ENCODE results near the gene MTMR12. TPM values are rescaled to one million over a fixed set of nuclear protein-coding genes. Genes with fewer than 3 reads are reported as not detected.

The MTMR12 gene, protein sequence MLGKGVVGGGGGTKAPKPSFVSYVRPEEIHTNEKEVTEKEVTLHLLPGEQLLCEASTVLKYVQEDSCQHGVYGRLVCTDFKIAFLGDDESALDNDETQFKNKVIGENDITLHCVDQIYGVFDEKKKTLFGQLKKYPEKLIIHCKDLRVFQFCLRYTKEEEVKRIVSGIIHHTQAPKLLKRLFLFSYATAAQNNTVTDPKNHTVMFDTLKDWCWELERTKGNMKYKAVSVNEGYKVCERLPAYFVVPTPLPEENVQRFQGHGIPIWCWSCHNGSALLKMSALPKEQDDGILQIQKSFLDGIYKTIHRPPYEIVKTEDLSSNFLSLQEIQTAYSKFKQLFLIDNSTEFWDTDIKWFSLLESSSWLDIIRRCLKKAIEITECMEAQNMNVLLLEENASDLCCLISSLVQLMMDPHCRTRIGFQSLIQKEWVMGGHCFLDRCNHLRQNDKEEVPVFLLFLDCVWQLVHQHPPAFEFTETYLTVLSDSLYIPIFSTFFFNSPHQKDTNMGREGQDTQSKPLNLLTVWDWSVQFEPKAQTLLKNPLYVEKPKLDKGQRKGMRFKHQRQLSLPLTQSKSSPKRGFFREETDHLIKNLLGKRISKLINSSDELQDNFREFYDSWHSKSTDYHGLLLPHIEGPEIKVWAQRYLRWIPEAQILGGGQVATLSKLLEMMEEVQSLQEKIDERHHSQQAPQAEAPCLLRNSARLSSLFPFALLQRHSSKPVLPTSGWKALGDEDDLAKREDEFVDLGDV
- 10 to 100 TPM; 26.3 to 42.2 (median 30.7) TPM for total RNA-seq
- polyA plus RNA-seq = 1 to 10 TPM; 6.8 to 8.4 (median 7.8) TPM
- long read RNA-seq, donor 1, full-length matches to known transcripts = 1 of 1 reads
- long read RNA-seq, donor 1, partial matches to known transcripts = 0 of 1 reads
- long read RNA-seq, donor 1, other reads (novel, unspliced or antisense) = 0 of 1 reads
- long read RNA-seq, donor 2 = 0 reads

DNA sequence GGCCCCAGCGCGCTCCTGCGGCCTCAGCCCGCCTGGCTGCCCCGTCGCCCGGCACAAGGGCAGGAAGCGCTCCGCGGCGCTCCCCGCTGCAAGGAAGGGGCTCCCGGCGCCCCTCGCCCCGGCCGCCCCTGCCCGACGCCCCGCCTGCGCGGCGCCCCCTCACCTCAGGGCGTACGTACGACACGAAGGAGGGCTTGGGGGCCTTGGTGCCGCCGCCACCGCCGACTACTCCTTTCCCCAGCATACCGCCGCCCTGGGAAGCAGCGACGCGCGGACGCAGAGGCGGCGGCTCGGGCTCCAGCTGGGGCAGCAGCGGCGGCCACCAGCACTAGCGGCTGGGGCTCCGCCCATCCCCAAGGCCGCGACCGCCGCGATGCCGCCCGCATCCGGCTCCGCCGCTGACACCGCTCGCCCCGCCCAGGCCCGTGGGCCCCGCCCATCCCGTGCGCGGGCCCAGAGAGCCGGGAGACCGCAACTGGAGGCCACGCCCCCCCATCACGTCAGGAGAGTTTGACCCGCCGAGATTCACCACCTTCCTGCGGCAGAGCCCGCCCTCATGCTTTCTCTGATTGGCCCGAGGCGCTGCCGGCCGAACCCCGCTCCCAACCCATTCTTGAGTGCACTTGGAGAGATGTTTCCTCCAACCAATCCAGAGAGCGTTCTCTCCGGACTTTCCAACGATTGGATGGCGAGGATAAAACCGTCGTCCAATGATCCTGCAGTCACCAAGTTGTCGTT lies at the start of gene MTMR12:
TSS of gene MTMR12 (minus strand) at position 345 of the 738 bp plus-strand sequence. CDS start at position 244, 101 bp downstream.
- TF ChIP-seq, protein P1, sequence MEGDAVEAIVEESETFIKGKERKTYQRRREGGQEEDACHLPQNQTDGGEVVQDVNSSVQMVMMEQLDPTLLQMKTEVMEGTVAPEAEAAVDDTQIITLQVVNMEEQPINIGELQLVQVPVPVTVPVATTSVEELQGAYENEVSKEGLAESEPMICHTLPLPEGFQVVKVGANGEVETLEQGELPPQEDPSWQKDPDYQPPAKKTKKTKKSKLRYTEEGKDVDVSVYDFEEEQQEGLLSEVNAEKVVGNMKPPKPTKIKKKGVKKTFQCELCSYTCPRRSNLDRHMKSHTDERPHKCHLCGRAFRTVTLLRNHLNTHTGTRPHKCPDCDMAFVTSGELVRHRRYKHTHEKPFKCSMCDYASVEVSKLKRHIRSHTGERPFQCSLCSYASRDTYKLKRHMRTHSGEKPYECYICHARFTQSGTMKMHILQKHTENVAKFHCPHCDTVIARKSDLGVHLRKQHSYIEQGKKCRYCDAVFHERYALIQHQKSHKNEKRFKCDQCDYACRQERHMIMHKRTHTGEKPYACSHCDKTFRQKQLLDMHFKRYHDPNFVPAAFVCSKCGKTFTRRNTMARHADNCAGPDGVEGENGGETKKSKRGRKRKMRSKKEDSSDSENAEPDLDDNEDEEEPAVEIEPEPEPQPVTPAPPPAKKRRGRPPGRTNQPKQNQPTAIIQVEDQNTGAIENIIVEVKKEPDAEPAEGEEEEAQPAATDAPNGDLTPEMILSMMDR (IDR thresholded peaks at IDR 0.05 in 8 of 11, conservative IDR thresholded peaks at IDR 0.05 in 3 of 11) = peak in 2 of 11 experiments; percentile 19 to 24
- peak; percentile 88 to 93 (median 92) for TF ChIP-seq POLR2AphosphoS5 (IDR thresholded peaks at IDR 0.05)
- TF ChIP-seq POLR2A (IDR thresholded peaks at IDR 0.05) = peak in 2 of 3 donors; percentile 82 to 93
- intact Hi-C loops (cut with DNase I; ENCODE audit: low total_unique reads) = no loop called here
- Histone ChIP-seq H3K36me3 (no peaks in the 10 kb centered on the region), H3K9me3 (no peaks in the 10 kb centered on the region), H3K27ac (peak within 1 kb of the TSS; percentile 91 to 99 (median 98)), H3K27me3 (replicated peaks in 1 of 7) (no peaks in the 10 kb centered on the region), H3K4me3 (peak within 1 kb of the TSS; percentile 53 to 91 (median 82)), H3K4me1 (peaks cover 19 to 54% (median 42%) of the 10 kb centered on the region in 6 donors)
- 0 to 1% (median 1%) methylated on average over 6 to 83 of the region's 83 CpGs for WGBS, 5 donors
- DNase-seq = peak; percentile 100

DNA sequence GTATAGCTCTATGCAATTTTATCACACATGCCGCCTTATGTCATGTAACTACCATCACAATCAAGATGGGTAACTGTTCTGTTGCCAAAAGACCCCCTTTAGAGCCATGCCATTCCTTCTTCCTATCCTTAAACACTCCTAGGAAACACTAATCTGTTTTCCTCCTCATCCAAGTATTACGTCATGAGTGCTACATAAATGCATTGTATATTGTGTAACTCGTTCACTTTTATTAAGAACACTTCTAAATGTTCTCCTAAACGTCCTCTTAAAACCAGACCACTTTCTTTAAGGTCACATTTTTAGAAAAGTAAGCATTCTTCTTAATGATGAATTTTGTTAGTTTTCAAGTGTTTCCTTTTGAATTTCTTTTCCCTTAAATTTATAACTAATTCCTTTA lies 49.8 kb upstream of the MTMR12 start:
- intact Hi-C loops (cut with DNase I; ENCODE audit: low total_unique reads) = no loop called here
- no peak for DNase-seq
- no peaks in the 10 kb centered on the region for H3K9me3 ChIP-seq
- peaks cover 2 to 96% (median 50%) of the 10 kb centered on the region in 6 donors for H3K36me3 ChIP-seq
- H3K27ac ChIP-seq = no peak overlapping the region
- 85 to 89% (median 87%) methylated on average over 4 of the region's 4 CpGs for WGBS, 5 donors
- TF ChIP-seq POLR2A (IDR thresholded peaks at IDR 0.05) (no peak), POLR2AphosphoS5 (IDR thresholded peaks at IDR 0.05) (no peak)
- TF ChIP-seq, protein P1 (IDR thresholded peaks at IDR 0.05 in 8 of 11, conservative IDR thresholded peaks at IDR 0.05 in 3 of 11) = no peak
- H3K4me3 ChIP-seq = no peak overlapping the region
- H3K4me1 ChIP-seq = no peaks in the 10 kb centered on the region
- no peaks in the 10 kb centered on the region for H3K27me3 ChIP-seq (replicated peaks in 1 of 7)

- no peak overlapping the region for H3K27ac ChIP-seq
- H3K4me1 ChIP-seq = no peaks in the 10 kb centered on the region
- no peaks in the 10 kb centered on the region for H3K9me3 ChIP-seq
- 92 to 98% (median 95%) methylated on average over 4 of the region's 4 CpGs for WGBS, 5 donors
- TF ChIP-seq, protein P1 (IDR thresholded peaks at IDR 0.05 in 8 of 11, conservative IDR thresholded peaks at IDR 0.05 in 3 of 11) = no peak
- TF ChIP-seq POLR2A (IDR thresholded peaks at IDR 0.05) (no peak), POLR2AphosphoS5 (IDR thresholded peaks at IDR 0.05) (no peak)
- intact Hi-C loops (cut with DNase I; ENCODE audit: low total_unique reads) = no loop called here
- no peak overlapping the region for H3K4me3 ChIP-seq
- H3K27me3 ChIP-seq (replicated peaks in 1 of 7) = no peaks in the 10 kb centered on the region
- H3K36me3 ChIP-seq = peaks cover 2 to 96% (median 59%) of the 10 kb centered on the region in 6 donors
- no peak for DNase-seq
Measured at GRCh38 chr5:32360906-32361305, 48.2 kb upstream of the MTMR12 start.
